Thyroid gland (tissue), 4 donors: ENCODE data around the gene B3GNT2.

Experiments
- POLR2A ChIP-seq, 2 donors: fragments of 450-650 bp; IDR thresholded peaks; one replicate each; pipeline ENCODE4 v1.6.1; 2017; ENCODE audit warnings: antibody characterized with exemption in 2 of 2, mild to moderate bottlenecking in 2 of 2, moderate library complexity in 1 of 2
- TF ChIP-seq, protein P1 (sequence below), 6 experiments: fragments of 200-600 bp in 3 of 6; fragments of 450-650 bp in 3 of 6; sonication (generic) in 3 of 6; IDR thresholded peaks; one replicate each; pipeline ENCODE4 v1.5.1; 2016 to 2019; ENCODE audit warnings: antibody characterized with exemption in 6 of 6, mild to moderate bottlenecking in 2 of 6, inconsistent platforms in 1 of 6, moderate library complexity in 1 of 6

DNA sequence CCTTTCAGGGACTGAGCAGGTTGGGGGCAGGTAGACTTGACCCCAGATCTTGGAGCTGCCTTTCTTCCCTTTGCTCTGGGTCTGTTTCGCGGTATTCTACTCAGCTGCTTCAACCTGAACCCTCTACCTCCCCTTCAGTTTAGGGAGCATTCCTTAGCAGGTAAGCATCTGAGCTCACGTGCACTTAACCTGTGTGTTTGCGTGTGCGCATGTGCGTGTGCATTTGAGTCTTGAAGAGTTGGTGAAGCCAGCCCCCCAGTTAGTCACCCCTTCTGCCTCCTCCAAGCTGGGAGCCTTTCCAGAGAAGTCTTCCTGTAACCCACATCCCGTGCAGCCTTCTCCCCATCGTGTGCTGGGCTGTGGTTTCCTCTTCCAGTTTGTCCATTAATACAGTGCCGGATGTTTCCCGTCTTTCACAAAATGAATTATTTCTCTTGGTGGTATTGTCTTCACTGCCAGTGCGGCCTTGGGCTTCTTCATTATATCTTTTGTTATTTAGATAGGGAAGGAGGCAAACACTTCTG is 33.2 kb downstream of the B3GNT2 start:
- TF ChIP-seq, protein P1, sequence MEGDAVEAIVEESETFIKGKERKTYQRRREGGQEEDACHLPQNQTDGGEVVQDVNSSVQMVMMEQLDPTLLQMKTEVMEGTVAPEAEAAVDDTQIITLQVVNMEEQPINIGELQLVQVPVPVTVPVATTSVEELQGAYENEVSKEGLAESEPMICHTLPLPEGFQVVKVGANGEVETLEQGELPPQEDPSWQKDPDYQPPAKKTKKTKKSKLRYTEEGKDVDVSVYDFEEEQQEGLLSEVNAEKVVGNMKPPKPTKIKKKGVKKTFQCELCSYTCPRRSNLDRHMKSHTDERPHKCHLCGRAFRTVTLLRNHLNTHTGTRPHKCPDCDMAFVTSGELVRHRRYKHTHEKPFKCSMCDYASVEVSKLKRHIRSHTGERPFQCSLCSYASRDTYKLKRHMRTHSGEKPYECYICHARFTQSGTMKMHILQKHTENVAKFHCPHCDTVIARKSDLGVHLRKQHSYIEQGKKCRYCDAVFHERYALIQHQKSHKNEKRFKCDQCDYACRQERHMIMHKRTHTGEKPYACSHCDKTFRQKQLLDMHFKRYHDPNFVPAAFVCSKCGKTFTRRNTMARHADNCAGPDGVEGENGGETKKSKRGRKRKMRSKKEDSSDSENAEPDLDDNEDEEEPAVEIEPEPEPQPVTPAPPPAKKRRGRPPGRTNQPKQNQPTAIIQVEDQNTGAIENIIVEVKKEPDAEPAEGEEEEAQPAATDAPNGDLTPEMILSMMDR (IDR thresholded peaks at IDR 0.05): no peak
- TF ChIP-seq POLR2A (IDR thresholded peaks at IDR 0.05): no peak
